Esophagus squamous epithelium (tissue), 5 donors: ENCODE data around the gene SLC25A13. TPM values are rescaled to one million over a fixed set of nuclear protein-coding genes. Genes with fewer than 3 reads are reported as not detected.

ENCODE experiments used
- DNase-seq: peaks from one replicate; lab custom pipeline; 2025; lab: John Stamatoyannopoulos, UW
- H3K27ac ChIP-seq, 4 donors: fragments of 200-600 bp; sonication (generic); one replicate each; pipeline ENCODE4 v1.5.1; 2016 to 2019; ENCODE audit warnings: mild to moderate bottlenecking in 1 of 4
- H3K27me3 ChIP-seq, 4 donors: fragments of 200-600 bp; sonication (generic); 1 replicate in 3 of 4; 2 replicates in 1 of 4; pipeline versions ENCODE4 v1.5.1 to v1.6.0; 2017 to 2021; ENCODE audit warnings: antibody characterized with exemption in 1 of 4
- H3K36me3 ChIP-seq, 3 donors: fragments of 200-600 bp; sonication (generic); one replicate each; pipeline ENCODE4 v1.5.1; 2016 to 2019
- H3K4me1 ChIP-seq, 3 donors: fragments of 200-600 bp; sonication (generic); one replicate each; pipeline ENCODE4 v1.5.1; 2017 to 2019
- H3K4me3 ChIP-seq, 4 donors: fragments of 200-600 bp; sonication (generic); 1 replicate in 3 of 4; 2 replicates in 1 of 4; pipeline ENCODE4 v1.5.1; 2016 to 2019; ENCODE audit warnings: mild to moderate bottlenecking in 2 of 4, moderate library complexity in 1 of 4
- H3K9me3 ChIP-seq, 3 donors: fragments of 200-600 bp; sonication (generic); one replicate each; pipeline ENCODE4 v1.5.1; 2016 to 2019
- POLR2A ChIP-seq, 4 donors: fragments of 450-650 bp; IDR thresholded peaks; one replicate each; pipeline ENCODE4 v1.6.1; 2017; ENCODE audit warnings: antibody characterized with exemption in 4 of 4, mild to moderate bottlenecking in 4 of 4, moderate library complexity in 3 of 4
- WGBS, 2 donors: methylation state at CpG; one replicate each; pipeline ENCODE4 v1.1.5; 2018; 5-methylcytosine and 5-hydroxymethylcytosine counted together
- intact Hi-C: fragments of 100-400 bp; cut with DNase I; formaldehyde crosslinking; loops from one replicate; pipeline ENCODE4 v1.15.0; 2022
- total RNA-seq, 4 donors: library from RNA; depleted of rRNA; stranded (reverse); fragments of >200 nt; gene quantifications; one replicate each; pipeline ENCODE4 v1.1.0, GENCODE V29; 2016
- TF ChIP-seq, protein P1 (sequence below), 6 experiments: fragments of 450-650 bp in 4 of 6; fragments of 200-600 bp in 2 of 6; sonication (generic) in 2 of 6; IDR thresholded peaks; one replicate each; pipeline ENCODE4 v1.5.1; 2016 to 2019; ENCODE audit warnings: antibody characterized with exemption in 6 of 6, mild to moderate bottlenecking in 4 of 6, moderate library complexity in 4 of 6
- donor health status: DM: yes; HTN: yes; CAD: no.

SLC25A13 gene
- total RNA-seq, 4 donors from 2014 or later = 12.7 to 37.3 (median 23.0) TPM

DNA sequence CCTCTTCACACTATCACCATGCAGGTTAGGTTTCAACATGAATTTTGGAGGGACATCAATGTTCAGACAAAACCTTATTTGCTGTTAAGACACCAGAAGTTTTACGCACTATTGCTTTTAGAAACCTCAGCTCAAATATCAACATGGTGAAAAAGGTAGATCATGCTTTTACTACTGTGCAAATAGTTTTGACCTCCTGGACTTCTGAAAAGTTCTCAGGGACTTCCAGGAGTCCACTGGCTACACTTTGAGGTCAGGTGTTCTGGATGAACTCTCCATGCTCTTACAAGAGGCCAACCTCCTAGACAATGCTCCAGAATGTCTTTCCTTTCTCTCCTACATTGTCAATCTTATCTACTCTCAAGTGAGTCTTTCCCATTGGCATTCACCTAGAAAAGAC, 55.9 kb downstream of the SLC25A13 start:
- peaks cover 0 to 26% (median 0%) of the 10 kb centered on the region in 3 donors for H3K36me3 ChIP-seq
- H3K27ac ChIP-seq = no peak overlapping the region
- H3K4me3 ChIP-seq = no peak overlapping the region
- WGBS, 2 donors = 100% methylated on average over 1 of the region's 1 CpG
- no peak for TF ChIP-seq POLR2A (IDR thresholded peaks at IDR 0.05)
- TF ChIP-seq, protein P1, sequence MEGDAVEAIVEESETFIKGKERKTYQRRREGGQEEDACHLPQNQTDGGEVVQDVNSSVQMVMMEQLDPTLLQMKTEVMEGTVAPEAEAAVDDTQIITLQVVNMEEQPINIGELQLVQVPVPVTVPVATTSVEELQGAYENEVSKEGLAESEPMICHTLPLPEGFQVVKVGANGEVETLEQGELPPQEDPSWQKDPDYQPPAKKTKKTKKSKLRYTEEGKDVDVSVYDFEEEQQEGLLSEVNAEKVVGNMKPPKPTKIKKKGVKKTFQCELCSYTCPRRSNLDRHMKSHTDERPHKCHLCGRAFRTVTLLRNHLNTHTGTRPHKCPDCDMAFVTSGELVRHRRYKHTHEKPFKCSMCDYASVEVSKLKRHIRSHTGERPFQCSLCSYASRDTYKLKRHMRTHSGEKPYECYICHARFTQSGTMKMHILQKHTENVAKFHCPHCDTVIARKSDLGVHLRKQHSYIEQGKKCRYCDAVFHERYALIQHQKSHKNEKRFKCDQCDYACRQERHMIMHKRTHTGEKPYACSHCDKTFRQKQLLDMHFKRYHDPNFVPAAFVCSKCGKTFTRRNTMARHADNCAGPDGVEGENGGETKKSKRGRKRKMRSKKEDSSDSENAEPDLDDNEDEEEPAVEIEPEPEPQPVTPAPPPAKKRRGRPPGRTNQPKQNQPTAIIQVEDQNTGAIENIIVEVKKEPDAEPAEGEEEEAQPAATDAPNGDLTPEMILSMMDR (IDR thresholded peaks at IDR 0.05) = no peak
- H3K9me3 ChIP-seq = no peaks in the 10 kb centered on the region
- no peak for DNase-seq
- no peaks in the 10 kb centered on the region for H3K4me1 ChIP-seq
- no peaks in the 10 kb centered on the region for H3K27me3 ChIP-seq
- intact Hi-C loops = no loop called here

DNA sequence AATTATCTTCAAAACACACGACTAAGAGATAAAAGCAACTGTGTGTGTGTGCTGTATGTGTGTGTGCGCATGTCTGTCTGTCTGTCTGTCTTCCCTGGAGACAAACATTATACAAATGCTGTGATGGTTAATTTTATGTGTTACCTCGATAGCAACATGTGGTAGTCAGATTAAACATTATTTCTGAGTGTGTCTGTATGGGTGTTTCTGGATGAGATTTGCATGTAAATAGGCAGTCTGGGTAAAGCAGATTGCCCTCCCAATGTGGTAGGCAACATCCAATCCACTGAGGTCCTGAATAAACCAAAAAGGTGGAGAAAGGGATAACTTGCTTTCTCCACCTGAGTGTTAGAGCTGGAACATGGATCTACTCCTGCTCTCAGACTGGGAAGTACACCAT, 67.9 kb downstream of the SLC25A13 start:
- 89 to 93% methylated on average over 3 of the region's 3 CpGs for WGBS, 2 donors
- Histone ChIP-seq H3K27ac (no peak overlapping the region), H3K9me3 (peaks cover 0 to 7% (median 1%) of the 10 kb centered on the region in 3 donors), H3K4me3 (no peak overlapping the region), H3K27me3 (no peaks in the 10 kb centered on the region), H3K4me1 (no peaks in the 10 kb centered on the region), H3K36me3 (no peaks in the 10 kb centered on the region)
- no peak for DNase-seq
- TF ChIP-seq, protein P1 (IDR thresholded peaks at IDR 0.05) = no peak
- TF ChIP-seq POLR2A (IDR thresholded peaks at IDR 0.05) = no peak
- intact Hi-C loops = no loop called here

DNA sequence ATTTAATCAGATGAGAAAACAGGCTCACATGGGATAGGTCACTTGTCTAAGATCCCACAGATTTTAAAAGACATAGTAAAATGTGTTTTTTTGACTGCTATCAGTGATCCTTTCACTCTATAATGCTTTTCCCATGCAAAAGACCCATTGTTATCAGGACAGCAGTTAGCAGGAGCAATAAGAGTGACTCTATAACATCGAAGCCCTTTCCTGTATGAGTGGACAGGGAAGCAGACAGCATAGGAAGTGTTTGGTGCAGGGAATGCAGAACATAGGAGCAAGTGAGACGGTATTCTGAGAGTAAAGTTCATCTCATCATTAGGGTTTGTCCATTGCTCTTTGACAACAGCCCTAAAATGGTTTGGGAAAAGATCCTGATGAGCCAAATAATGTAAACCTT, 68.5 kb downstream of the SLC25A13 start:
- intact Hi-C loops = no loop called here
- WGBS, 2 donors = 79% methylated on average over 2 of the region's 2 CpGs
- no peak for DNase-seq
- Histone ChIP-seq H3K36me3 (no peaks in the 10 kb centered on the region), H3K4me3 (no peak overlapping the region), H3K27ac (no peak overlapping the region), H3K9me3 (peaks cover 0 to 7% (median 0%) of the 10 kb centered on the region in 3 donors), H3K4me1 (no peaks in the 10 kb centered on the region), H3K27me3 (no peaks in the 10 kb centered on the region)
- TF ChIP-seq, protein P1 (IDR thresholded peaks at IDR 0.05) = no peak
- no peak for TF ChIP-seq POLR2A (IDR thresholded peaks at IDR 0.05)

DNA sequence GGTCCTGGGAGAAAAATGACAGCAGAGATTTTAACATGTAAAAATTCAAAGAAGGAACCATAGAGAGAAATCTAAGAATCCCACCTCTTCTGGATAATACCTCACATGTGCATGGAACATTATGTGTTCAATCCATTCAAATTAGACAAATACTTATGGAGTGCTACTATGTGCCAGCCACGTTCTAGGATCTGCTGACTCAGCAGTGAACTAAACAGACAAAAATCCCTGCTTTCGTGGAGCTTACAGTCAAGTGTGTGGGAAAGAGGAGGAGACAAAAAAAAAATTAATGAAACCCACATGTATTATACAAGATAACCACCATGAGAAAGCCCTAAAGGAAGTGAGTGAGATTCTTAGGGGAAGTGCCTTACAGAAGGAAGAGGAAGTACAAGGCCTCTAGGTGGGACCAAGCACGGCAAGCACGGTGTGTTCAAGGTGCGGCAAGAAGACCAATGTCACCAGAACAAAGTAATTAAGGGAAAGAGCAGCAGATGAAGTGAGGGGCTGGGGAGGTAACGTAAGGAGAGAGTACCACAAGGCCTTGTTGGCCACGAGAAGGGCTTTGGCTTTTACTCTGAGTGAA, 71.0 kb downstream of the SLC25A13 start:
- Histone ChIP-seq H3K27me3 (no peaks in the 10 kb centered on the region), H3K9me3 (no peaks in the 10 kb centered on the region), H3K36me3 (no peaks in the 10 kb centered on the region), H3K4me3 (no peak overlapping the region), H3K27ac (no peak overlapping the region), H3K4me1 (peaks cover 0 to 4% (median 0%) of the 10 kb centered on the region in 3 donors)
- DNase-seq = no peak
- 71 to 76% methylated on average over 7 of the region's 7 CpGs for WGBS, 2 donors
- intact Hi-C loops = no loop called here
- no peak for TF ChIP-seq POLR2A (IDR thresholded peaks at IDR 0.05)
- TF ChIP-seq, protein P1 (IDR thresholded peaks at IDR 0.05) = no peak

DNA sequence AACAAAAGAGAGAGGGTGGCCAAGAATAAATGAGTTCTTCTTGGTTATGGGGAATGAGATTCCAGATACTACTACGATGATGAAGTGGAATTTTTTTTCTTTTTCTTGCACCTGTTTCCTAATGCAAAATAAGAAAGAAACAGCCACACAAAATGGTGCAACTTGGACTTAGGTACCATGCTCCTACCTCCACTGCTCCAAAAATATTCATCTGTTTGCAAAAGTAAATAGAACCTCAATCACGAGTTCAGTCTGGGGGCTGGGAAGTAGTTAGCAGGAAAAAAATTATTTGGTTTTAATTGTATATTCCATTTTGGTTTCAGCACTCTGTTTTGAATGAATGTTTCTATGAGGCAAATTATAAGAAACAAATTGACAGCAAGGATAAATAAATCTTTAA, 73.5 kb downstream of the SLC25A13 start:
- Histone ChIP-seq H3K27ac (no peak overlapping the region), H3K27me3 (no peaks in the 10 kb centered on the region), H3K9me3 (no peaks in the 10 kb centered on the region), H3K4me1 (peaks cover 0 to 17% (median 4%) of the 10 kb centered on the region in 3 donors), H3K36me3 (no peaks in the 10 kb centered on the region), H3K4me3 (no peak overlapping the region)
- 73 to 81% methylated on average over 2 of the region's 2 CpGs for WGBS, 2 donors
- no peak for TF ChIP-seq POLR2A (IDR thresholded peaks at IDR 0.05)
- TF ChIP-seq, protein P1 (IDR thresholded peaks at IDR 0.05) = no peak
- intact Hi-C loops = no loop called here
- no peak for DNase-seq
